ENCODE measurements around the gene TEX54. TPM values are rescaled to one million over a fixed set of nuclear protein-coding genes. Genes with fewer than 3 reads are reported as not detected.
A peak's percentile ranks its signal among the peaks of the same experiment; 100 is the strongest.

Gene TEX54
- total RNA-seq, 3 donors from 2014 or later: 1.6 TPM; not detected in 2

- Histone ChIP-seq H3K4me3 (peak within 1 kb of the TSS; percentile 97 to 100 (median 99)), H3K36me3 (no peaks in the 10 kb centered on the region), H3K9me3 (no peaks in the 10 kb centered on the region), H3K27me3 (no peaks in the 10 kb centered on the region), H3K27ac (peak within 1 kb of the TSS; percentile 94 to 96), H3K4me1 (peaks cover 6 to 7% of the 10 kb centered on the region in 2 donors)
- intact Hi-C loops (cut with DNase I; ENCODE audit: low total_unique reads): loop anchor here (5.0 to 10.0 kb wide), 3 partner anchors 48 to 1595 kb away; partner anchors contain the start of genes STX5, TEX54 and WDR74
- TF ChIP-seq POLR2AphosphoS5 (IDR thresholded peaks at IDR 0.05) (peak; percentile 97 to 98 (median 97)), POLR2A (IDR thresholded peaks at IDR 0.05) (peak; percentile 96), CTCF (IDR thresholded peaks at IDR 0.05) (peak in 1 of 3 donors; percentile 58)
- DNase-seq (ENCODE audit: low spot score in 2 of 2): peak; percentile 98
Measured at GRCh38 chr11:62787005-62787759, 45.5 kb downstream of the TEX54 start, which contains the start of gene TMEM179B. TSS of gene TMEM179B (plus strand) at chr11:62787402. CDS start at chr11:62787432, 30 bp downstream.

GRCh38 chr11:62786318-62787004, 46.2 kb downstream of the TEX54 start:
- Histone ChIP-seq H3K4me3 (peak overlapping the region; percentile 97 to 100 (median 99)), H3K9me3 (no peaks in the 10 kb centered on the region), H3K27ac (peak overlapping the region; percentile 94 to 96), H3K27me3 (no peaks in the 10 kb centered on the region), H3K36me3 (no peaks in the 10 kb centered on the region), H3K4me1 (peaks cover 6 to 7% of the 10 kb centered on the region in 2 donors)
- TF ChIP-seq POLR2AphosphoS5 (IDR thresholded peaks at IDR 0.05) (peak in 2 of 3 donors; percentile 21 to 59), CTCF (IDR thresholded peaks at IDR 0.05) (peak; percentile 93 to 97 (median 95)), POLR2A (IDR thresholded peaks at IDR 0.05) (no peak)
- peak; percentile 86 to 91 for DNase-seq (ENCODE audit: low spot score in 2 of 2)
- intact Hi-C loops (cut with DNase I; ENCODE audit: low total_unique reads): loop anchor here (5.0 to 10.0 kb wide), 3 partner anchors 48 to 1596 kb away; partner anchors contain the start of genes STX5, TEX54 and WDR74

GRCh38 chr11:62782753-62783152, 49.9 kb downstream of the TEX54 start:
- H3K36me3 ChIP-seq: no peaks in the 10 kb centered on the region
- intact Hi-C loops (cut with DNase I; ENCODE audit: low total_unique reads): loop anchor here (10.0 kb wide), 2 partner anchors 52 to 82 kb away; partner anchors contain the start of genes STX5, TEX54 and WDR74
- no peak for TF ChIP-seq POLR2AphosphoS5 (IDR thresholded peaks at IDR 0.05)
- no peak for TF ChIP-seq POLR2A (IDR thresholded peaks at IDR 0.05)
- TF ChIP-seq CTCF (IDR thresholded peaks at IDR 0.05): no peak
- H3K27ac ChIP-seq: no peak overlapping the region
- DNase-seq (ENCODE audit: low spot score in 2 of 2): no peak
- no peaks in the 10 kb centered on the region for H3K9me3 ChIP-seq
- no peak overlapping the region for H3K4me3 ChIP-seq
- peaks cover 0 to 7% of the 10 kb centered on the region in 2 donors for H3K4me1 ChIP-seq
- H3K27me3 ChIP-seq: no peaks in the 10 kb centered on the region

Other genes starting within 250 kb of the TEX54 start
- 10 to 100 TPM in 2 of 3 donors, 1 to 10 TPM in 1; 7.7 to 12.1 (median 10.7) TPM for gene TUT1, start 241.3 kb downstream of the TEX54 start, total RNA-seq
- 10 to 100 TPM; 61.3 to 92.8 (median 85.5) TPM for gene MTA2, start 231.0 kb downstream of the TEX54 start, total RNA-seq
- gene EML3, start 220.1 kb downstream of the TEX54 start, total RNA-seq: 10 to 100 TPM; 34.7 to 58.7 (median 35.7) TPM
- 10 to 100 TPM in 2 of 3 donors, 1 to 10 TPM in 1; 8.5 to 11.5 (median 11.0) TPM for gene ROM1, start 219.6 kb downstream of the TEX54 start, total RNA-seq
- 10 to 100 TPM; 19.0 to 38.0 (median 29.6) TPM for gene B3GAT3, start 210.9 kb downstream of the TEX54 start, total RNA-seq
- 100 to 1,000 TPM; 114 to 116 (median 116) TPM for gene GANAB, start 186.2 kb downstream of the TEX54 start, total RNA-seq
- 10 to 100 TPM; 14.6 to 19.0 (median 18.4) TPM for gene INTS5, start 179.5 kb downstream of the TEX54 start, total RNA-seq
- 10 to 100 TPM; 22.9 to 42.9 (median 25.2) TPM for gene C11orf98, start 167.6 kb downstream of the TEX54 start, total RNA-seq
- gene CSKMT, start 167.5 kb downstream of the TEX54 start, total RNA-seq: 10 to 100 TPM in 1 of 3 donors, 1 to 10 TPM in 2; 5.4 to 16.1 (median 5.8) TPM
- 1 to 10 TPM; 7.4 to 9.8 (median 8.3) TPM for gene UQCC3, start 161.2 kb downstream of the TEX54 start, total RNA-seq
- gene LBHD1, start 160.6 kb downstream of the TEX54 start, total RNA-seq: 1 to 10 TPM; 4.3 to 6.0 (median 5.6) TPM
- 100 to 1,000 TPM; 204 to 248 (median 239) TPM for gene UBXN1, start 153.8 kb downstream of the TEX54 start, total RNA-seq
- 10 to 100 TPM in 2 of 3 donors, 1 to 10 TPM in 1; 9.8 to 15.1 (median 13.6) TPM for gene LRRN4CL, start 143.3 kb downstream of the TEX54 start, total RNA-seq
- gene BSCL2, start 125.4 kb downstream of the TEX54 start, total RNA-seq: 10 to 100 TPM; 40.2 to 58.4 (median 54.1) TPM
- gene GNG3, start 125.2 kb downstream of the TEX54 start, total RNA-seq: not detected
- gene HNRNPUL2, start 105.4 kb downstream of the TEX54 start, total RNA-seq: 10 to 100 TPM; 22.3 to 24.5 (median 23.6) TPM
- 10 to 100 TPM; 19.2 to 26.2 (median 25.8) TPM for gene TTC9C, start 104.4 kb downstream of the TEX54 start, total RNA-seq
- 1 to 10 TPM; 5.9 to 9.7 (median 9.0) TPM for gene ZBTB3, start 78.7 kb downstream of the TEX54 start, total RNA-seq
- gene POLR2G, start 71.3 kb downstream of the TEX54 start, total RNA-seq: 10 to 100 TPM; 54.2 to 80.6 (median 65.5) TPM
- gene TAF6L, start 61.4 kb downstream of the TEX54 start, total RNA-seq: 10 to 100 TPM; 14.1 to 20.8 (median 20.5) TPM
- 10 to 100 TPM; 61.4 to 66.9 (median 64.9) TPM for gene TMEM179B, start 45.4 kb downstream of the TEX54 start, total RNA-seq
- 10 to 100 TPM; 26.9 to 34.1 (median 29.8) TPM for gene TMEM223, start 40.8 kb downstream of the TEX54 start, total RNA-seq
- 10 to 100 TPM; 74.9 to 89.3 (median 76.4) TPM for gene NXF1, start 27.4 kb downstream of the TEX54 start, total RNA-seq
- gene STX5, start 790 bp downstream of the TEX54 start, total RNA-seq: 10 to 100 TPM; 30.8 to 42.3 (median 34.2) TPM
- 10 to 100 TPM; 46.6 to 62.6 (median 48.7) TPM for gene WDR74, start 6.7 kb upstream of the TEX54 start, total RNA-seq
- 100 to 1,000 TPM; 147 to 214 (median 171) TPM for gene SLC3A2, start 48.1 kb upstream of the TEX54 start, total RNA-seq
- 1 to 10 TPM in 1 of 3 donors, under 1 TPM in 1, not detected in 1; 0.88 to 1.3 TPM for gene CHRM1, start 88.5 kb upstream of the TEX54 start, total RNA-seq
- not detected for gene SLC22A6, start 152.1 kb upstream of the TEX54 start, total RNA-seq
- not detected for gene SLC22A8, start 183.0 kb upstream of the TEX54 start, total RNA-seq

All from breast epithelium (tissue), 4 donors.